ENCODE data around the gene ACTBL2. TPM values are rescaled to one million over a fixed set of nuclear protein-coding genes. Genes with fewer than 3 reads are reported as not detected.
"Not testable (repeated sequence)": the region's sequence is repeated elsewhere in the genome, so short reads cannot be mapped to it uniquely, and the experiment has no call there.

ACTBL2 gene
- not detected in 2 replicates for total RNA-seq (2014; rRNA removed; shearing (Covaris generic))

- no peaks in the 10 kb centered on the region; the same call in 1 of the 2 replicates for H3K4me1 ChIP-seq (replicated peaks)
- H3K9me3 ChIP-seq (replicated peaks): no peaks in the 10 kb centered on the region
- no peaks in the 10 kb centered on the region for H3K27me3 ChIP-seq (replicated peaks)
- H3K27ac ChIP-seq: no peak within 1 kb of the TSS
- H3K4me3 ChIP-seq: no peak within 1 kb of the TSS
- peak in 1 of 2 experiments; percentile 13 for DNase-seq (ENCODE audit: low read depth in 1 of 2, low spot score in 2 of 2)
- no peaks in the 10 kb centered on the region for H3K36me3 ChIP-seq
Measured at GRCh38 chr5:57482671-57483106, at the start of gene ACTBL2. Gene ACTBL2, minus strand, starts transcription at chr5:57482811. Its CDS starts 104 bp downstream, at chr5:57482707.

- Histone ChIP-seq H3K27me3 (replicated peaks) (no peaks in the 10 kb centered on the region), H3K9me3 (replicated peaks) (no peaks in the 10 kb centered on the region), H3K4me3 (no peak overlapping the region), H3K36me3 (no peaks in the 10 kb centered on the region), H3K27ac (no peak overlapping the region), H3K4me1 (replicated peaks) (peaks cover 15% of the 10 kb centered on the region)
- no peak for DNase-seq (ENCODE audit: low read depth in 1 of 2, low spot score in 2 of 2)
Measured at GRCh38 chr5:57531333-57531732, 48.7 kb upstream of the ACTBL2 start.

- Histone ChIP-seq H3K36me3 (no peaks in the 10 kb centered on the region), H3K27ac (no peak overlapping the region), H3K4me1 (replicated peaks) (peaks cover 15% of the 10 kb centered on the region), H3K4me3 (no peak overlapping the region), H3K27me3 (replicated peaks) (no peaks in the 10 kb centered on the region), H3K9me3 (replicated peaks) (no peaks in the 10 kb centered on the region)
- DNase-seq (ENCODE audit: low read depth in 1 of 2, low spot score in 2 of 2): no peak
Measured at GRCh38 chr5:57529864-57530263, 47.3 kb upstream of the ACTBL2 start.

- no peaks in the 10 kb centered on the region for H3K9me3 ChIP-seq (replicated peaks)
Measured at GRCh38 chr5:57527870-57528269, 45.3 kb upstream of the ACTBL2 start.

GRCh38 chr5:57524348-57525060 is 41.9 kb upstream of the ACTBL2 start:
- Histone ChIP-seq H3K27ac (no peak overlapping the region), H3K36me3 (no peaks in the 10 kb centered on the region), H3K4me3 (no peak overlapping the region), H3K9me3 (replicated peaks) (no peaks in the 10 kb centered on the region), H3K27me3 (replicated peaks) (no peaks in the 10 kb centered on the region), H3K4me1 (replicated peaks) (no peaks in the 10 kb centered on the region)
- DNase-seq (ENCODE audit: low read depth in 1 of 2, low spot score in 2 of 2): no peak

More at GRCh38 chr5:57527870-57528269, 45.3 kb upstream of the ACTBL2 start:
- Histone ChIP-seq H3K27ac (no peak overlapping the region), H3K27me3 (replicated peaks) (no peaks in the 10 kb centered on the region), H3K4me3 (no peak overlapping the region), H3K4me1 (replicated peaks) (peaks cover 8% of the 10 kb centered on the region), H3K36me3 (no peaks in the 10 kb centered on the region)
- no peak for DNase-seq (ENCODE audit: low read depth in 1 of 2, low spot score in 2 of 2)

GRCh38 chr5:57522477-57522876 is 39.9 kb upstream of the ACTBL2 start:
- H3K27me3 ChIP-seq (replicated peaks): not testable (repeated sequence)

GRCh38 chr5:57518415-57518814 is 35.8 kb upstream of the ACTBL2 start:
- not testable (repeated sequence) for DNase-seq (ENCODE audit: low read depth in 1 of 2, low spot score in 2 of 2); H3K27ac ChIP-seq; H3K4me3 ChIP-seq; H3K36me3 ChIP-seq; H3K9me3 ChIP-seq (replicated peaks); H3K4me1 ChIP-seq (replicated peaks); H3K27me3 ChIP-seq (replicated peaks)

More at GRCh38 chr5:57522477-57522876, 39.9 kb upstream of the ACTBL2 start:
- not testable (repeated sequence) for DNase-seq (ENCODE audit: low read depth in 1 of 2, low spot score in 2 of 2); H3K27ac ChIP-seq; H3K4me1 ChIP-seq (replicated peaks); H3K4me3 ChIP-seq; H3K9me3 ChIP-seq (replicated peaks); H3K36me3 ChIP-seq

GRCh38 chr5:57517250-57517649 is 34.6 kb upstream of the ACTBL2 start:
- DNase-seq (ENCODE audit: low read depth in 1 of 2, low spot score in 2 of 2): no peak
- Histone ChIP-seq H3K4me3 (no peak overlapping the region), H3K36me3 (no peaks in the 10 kb centered on the region), H3K27me3 (replicated peaks) (no peaks in the 10 kb centered on the region), H3K27ac (no peak overlapping the region), H3K4me1 (replicated peaks) (no peaks in the 10 kb centered on the region), H3K9me3 (replicated peaks) (no peaks in the 10 kb centered on the region)

GRCh38 chr5:57513785-57514184 is 31.2 kb upstream of the ACTBL2 start:
- Histone ChIP-seq H3K36me3 (no peaks in the 10 kb centered on the region), H3K4me3 (no peak overlapping the region), H3K9me3 (replicated peaks) (no peaks in the 10 kb centered on the region), H3K27ac (no peak overlapping the region), H3K4me1 (replicated peaks) (no peaks in the 10 kb centered on the region), H3K27me3 (replicated peaks) (no peaks in the 10 kb centered on the region)
- DNase-seq (ENCODE audit: low read depth in 1 of 2, low spot score in 2 of 2): no peak

- no peak for DNase-seq (ENCODE audit: low read depth in 1 of 2, low spot score in 2 of 2)
- Histone ChIP-seq H3K9me3 (replicated peaks) (no peaks in the 10 kb centered on the region), H3K27ac (no peak overlapping the region), H3K4me3 (no peak overlapping the region), H3K27me3 (replicated peaks) (no peaks in the 10 kb centered on the region), H3K4me1 (replicated peaks) (no peaks in the 10 kb centered on the region), H3K36me3 (no peaks in the 10 kb centered on the region)
Measured at GRCh38 chr5:57511321-57511720, 28.7 kb upstream of the ACTBL2 start.

- no peaks in the 10 kb centered on the region for H3K27me3 ChIP-seq (replicated peaks)
- no peaks in the 10 kb centered on the region for H3K4me1 ChIP-seq (replicated peaks)
- no peaks in the 10 kb centered on the region for H3K9me3 ChIP-seq (replicated peaks)
- no peak overlapping the region for H3K27ac ChIP-seq
- H3K4me3 ChIP-seq: no peak overlapping the region
- no peak for DNase-seq (ENCODE audit: low read depth in 1 of 2, low spot score in 2 of 2)
- no peaks in the 10 kb centered on the region for H3K36me3 ChIP-seq
Measured at GRCh38 chr5:57509501-57510260, 27.1 kb upstream of the ACTBL2 start.

GRCh38 chr5:57508211-57508610 is 25.6 kb upstream of the ACTBL2 start:
- H3K9me3 ChIP-seq (replicated peaks): no peaks in the 10 kb centered on the region
- H3K36me3 ChIP-seq: no peaks in the 10 kb centered on the region
- no peak overlapping the region for H3K27ac ChIP-seq
- H3K4me1 ChIP-seq (replicated peaks): no peaks in the 10 kb centered on the region; the same call in 1 of the 2 replicates
- no peaks in the 10 kb centered on the region for H3K27me3 ChIP-seq (replicated peaks)
- no peak overlapping the region for H3K4me3 ChIP-seq
- no peak for DNase-seq (ENCODE audit: low read depth in 1 of 2, low spot score in 2 of 2)

- Histone ChIP-seq H3K27ac (no peak overlapping the region), H3K4me1 (replicated peaks) (no peaks in the 10 kb centered on the region; the same call in 1 of the 2 replicates), H3K36me3 (no peaks in the 10 kb centered on the region), H3K27me3 (replicated peaks) (no peaks in the 10 kb centered on the region), H3K4me3 (no peak overlapping the region), H3K9me3 (replicated peaks) (no peaks in the 10 kb centered on the region)
- DNase-seq (ENCODE audit: low read depth in 1 of 2, low spot score in 2 of 2): no peak
Measured at GRCh38 chr5:57505272-57506200, 22.9 kb upstream of the ACTBL2 start.
